ENCODE measurements around the gene PCNT. TPM values are rescaled to one million over a fixed set of nuclear protein-coding genes. Genes with fewer than 3 reads are reported as not detected.

PCNT gene
- total RNA-seq, 5 donors from 2014 or later (not counting 1 experiment from before 2014, with no cell fraction given) = 52.8 to 65.0 (median 58.6) TPM

DNA sequence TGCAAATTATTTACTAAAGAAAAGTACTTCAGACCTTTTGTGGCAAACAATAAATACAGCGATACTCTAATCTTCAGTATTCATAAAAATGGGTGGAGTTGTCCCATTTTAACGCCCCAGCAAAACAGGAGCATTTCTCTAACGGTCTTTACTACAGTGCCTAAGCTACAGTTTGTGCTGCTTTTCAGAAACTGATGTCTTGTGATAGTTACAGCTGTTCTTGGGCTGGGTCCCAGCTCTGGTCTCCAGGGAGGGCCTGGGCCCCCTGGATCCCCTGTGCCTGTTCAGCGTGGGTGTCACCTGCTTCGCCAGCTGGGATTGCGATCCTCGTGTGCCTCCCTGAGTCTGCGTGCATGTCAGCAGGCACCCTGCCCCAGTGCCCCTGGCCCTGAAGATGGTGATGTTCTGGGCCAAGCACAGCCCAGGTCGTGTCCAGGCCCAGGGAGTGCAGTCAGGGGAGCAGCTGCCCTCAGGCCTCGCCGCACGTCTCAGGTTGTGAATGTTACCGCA lies 70.7 kb downstream of the PCNT start:
- H3K27ac ChIP-seq (ENCODE audit: low read length) = no peak overlapping the region
- WGBS (ENCODE audit: insufficient coverage) = 97% methylated on average over 8 of the region's 13 CpGs
- no peak overlapping the region for H3K27ac Mint-ChIP-seq
- H3K4me1 Mint-ChIP-seq = peaks cover 0 to 4% (median 0%) of the 10 kb centered on the region in 3 donors
- H3K36me3 ChIP-seq (ENCODE audit: control insufficient read depth in 2 of 2, extremely low read depth in 1 of 2, insufficient read depth in 1 of 2, low read length in 1 of 2) = peaks cover 32 to 56% of the 10 kb centered on the region in 2 donors
- no peaks in the 10 kb centered on the region for H3K27me3 Mint-ChIP-seq
- no peaks in the 10 kb centered on the region for H3K4me1 ChIP-seq (ENCODE audit: control insufficient read depth in 1 of 2, extremely low read depth in 1 of 2, insufficient read depth in 2 of 2, low read length in 2 of 2)
- H3K4me3 Mint-ChIP-seq = no peak overlapping the region
- no peaks in the 10 kb centered on the region for H3K9me3 ChIP-seq
- POLR2A ChIA-PET = interaction anchor here in 1 of 2 donors (0.7 kb wide), 1 partner anchor 144 kb away, joined by 3 read pairs; no protein-coding TSS in a partner anchor
- CTCF ChIA-PET = no interaction called here
- ATAC-seq (replicated peaks in 1 of 4) (no peak), DNase-seq (no peak)
- H3K9me3 Mint-ChIP-seq = no peaks in the 10 kb centered on the region
- H3K27me3 ChIP-seq (replicated peaks in 1 of 2; ENCODE audit: control insufficient read depth in 2 of 2, extremely low read depth in 1 of 2, insufficient read depth in 2 of 2, low read length in 1 of 2) = no peaks in the 10 kb centered on the region
- H3K36me3 Mint-ChIP-seq = peaks cover 45% of the 10 kb centered on the region
- no peak overlapping the region for H3K4me3 ChIP-seq (ENCODE audit: control insufficient read depth in 1 of 2, extremely low read depth in 1 of 2, low read length in 1 of 2)

DNA sequence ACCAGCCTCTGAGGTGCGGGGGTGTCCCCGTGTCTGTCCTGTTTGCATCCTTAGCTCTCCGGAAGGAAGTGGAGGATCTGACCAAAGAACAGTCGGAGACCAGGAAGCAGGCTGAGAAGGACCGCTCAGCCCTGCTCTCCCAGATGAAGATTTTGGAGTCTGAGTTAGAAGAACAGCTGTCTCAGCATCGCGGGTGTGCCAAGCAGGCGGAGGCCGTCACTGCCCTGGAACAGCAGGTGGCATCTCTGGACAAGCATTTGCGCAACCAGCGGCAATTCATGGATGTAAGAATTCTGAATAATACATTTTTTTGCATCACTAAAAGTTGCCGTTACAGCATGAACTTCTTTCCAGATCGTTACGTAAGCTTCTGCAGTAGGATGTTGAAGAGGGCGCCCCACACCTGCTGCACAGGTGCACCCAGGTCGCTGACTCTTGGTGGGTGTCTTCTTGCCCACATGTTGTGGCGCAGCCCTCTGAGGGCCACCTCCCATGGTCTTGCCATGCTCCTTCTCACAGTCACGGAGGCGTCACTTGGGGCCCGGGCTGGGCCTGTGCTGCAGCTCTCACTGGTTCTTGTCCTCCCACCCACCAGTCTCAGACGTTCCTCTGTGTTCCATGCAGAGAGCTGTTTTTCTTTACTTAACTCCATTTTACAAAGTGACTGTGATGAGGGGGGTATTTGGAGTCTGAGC lies 73.4 kb downstream of the PCNT start:
- no peaks in the 10 kb centered on the region for H3K27me3 Mint-ChIP-seq
- peaks cover 50% of the 10 kb centered on the region for H3K36me3 Mint-ChIP-seq
- H3K4me3 Mint-ChIP-seq = no peak overlapping the region
- no peak for ATAC-seq (replicated peaks in 1 of 4)
- no peaks in the 10 kb centered on the region for H3K9me3 Mint-ChIP-seq
- H3K27ac ChIP-seq (ENCODE audit: low read length) = no peak overlapping the region
- no peak overlapping the region for H3K27ac Mint-ChIP-seq
- DNase-seq = no peak
- H3K27me3 ChIP-seq (replicated peaks in 1 of 2; ENCODE audit: control insufficient read depth in 2 of 2, extremely low read depth in 1 of 2, insufficient read depth in 2 of 2, low read length in 1 of 2) = no peaks in the 10 kb centered on the region
- no peaks in the 10 kb centered on the region for H3K4me1 ChIP-seq (ENCODE audit: control insufficient read depth in 1 of 2, extremely low read depth in 1 of 2, insufficient read depth in 2 of 2, low read length in 2 of 2)
- ChIA-PET CTCF (no interaction called here), POLR2A (no interaction called here)
- H3K36me3 ChIP-seq (ENCODE audit: control insufficient read depth in 2 of 2, extremely low read depth in 1 of 2, insufficient read depth in 1 of 2, low read length in 1 of 2) = peaks cover 27 to 60% of the 10 kb centered on the region in 2 donors
- H3K9me3 ChIP-seq = no peaks in the 10 kb centered on the region
- no peak overlapping the region for H3K4me3 ChIP-seq (ENCODE audit: control insufficient read depth in 1 of 2, extremely low read depth in 1 of 2, low read length in 1 of 2)
- peaks cover 0 to 2% (median 0%) of the 10 kb centered on the region in 3 donors for H3K4me1 Mint-ChIP-seq
- WGBS (ENCODE audit: insufficient coverage) = 99% methylated on average over 17 of the region's 21 CpGs

DNA sequence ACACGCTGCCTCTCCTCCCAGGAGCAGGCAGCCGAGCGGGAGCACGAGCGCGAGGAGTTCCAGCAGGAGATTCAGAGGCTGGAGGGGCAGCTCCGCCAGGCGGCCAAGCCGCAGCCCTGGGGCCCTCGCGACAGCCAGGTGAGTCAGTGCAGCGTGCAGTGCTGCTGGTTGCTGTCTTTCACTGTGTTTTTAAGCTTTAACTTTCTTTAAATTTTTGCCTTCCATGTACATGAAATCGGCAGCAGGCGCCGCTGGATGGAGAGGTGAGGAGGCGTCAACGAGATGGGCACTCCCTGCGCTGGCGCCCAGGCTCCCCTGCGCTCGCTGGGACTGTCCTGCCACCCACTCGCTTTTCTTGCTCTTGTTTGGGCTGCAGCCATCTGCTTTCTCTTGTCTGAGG lies 74.0 kb downstream of the PCNT start:
- Histone ChIP-seq H3K27me3 (replicated peaks in 1 of 2; ENCODE audit: control insufficient read depth in 2 of 2, extremely low read depth in 1 of 2, insufficient read depth in 2 of 2, low read length in 1 of 2) (no peaks in the 10 kb centered on the region), H3K4me1 (ENCODE audit: control insufficient read depth in 1 of 2, extremely low read depth in 1 of 2, insufficient read depth in 2 of 2, low read length in 2 of 2) (no peaks in the 10 kb centered on the region), H3K27ac (ENCODE audit: low read length) (no peak overlapping the region), H3K9me3 (no peaks in the 10 kb centered on the region), H3K4me3 (ENCODE audit: control insufficient read depth in 1 of 2, extremely low read depth in 1 of 2, low read length in 1 of 2) (no peak overlapping the region), H3K36me3 (ENCODE audit: control insufficient read depth in 2 of 2, extremely low read depth in 1 of 2, insufficient read depth in 1 of 2, low read length in 1 of 2) (peaks cover 24 to 64% of the 10 kb centered on the region in 2 donors)
- no peaks in the 10 kb centered on the region for H3K27me3 Mint-ChIP-seq
- H3K36me3 Mint-ChIP-seq = peaks cover 50% of the 10 kb centered on the region
- H3K27ac Mint-ChIP-seq = no peak overlapping the region
- no peaks in the 10 kb centered on the region for H3K4me1 Mint-ChIP-seq
- WGBS (ENCODE audit: insufficient coverage) = 97% methylated on average over 22 of the region's 22 CpGs
- H3K4me3 Mint-ChIP-seq = no peak overlapping the region
- no peaks in the 10 kb centered on the region for H3K9me3 Mint-ChIP-seq
- no peak for ATAC-seq (replicated peaks in 1 of 4)
- ChIA-PET CTCF (no interaction called here), POLR2A (no interaction called here)
- no peak for DNase-seq

DNA sequence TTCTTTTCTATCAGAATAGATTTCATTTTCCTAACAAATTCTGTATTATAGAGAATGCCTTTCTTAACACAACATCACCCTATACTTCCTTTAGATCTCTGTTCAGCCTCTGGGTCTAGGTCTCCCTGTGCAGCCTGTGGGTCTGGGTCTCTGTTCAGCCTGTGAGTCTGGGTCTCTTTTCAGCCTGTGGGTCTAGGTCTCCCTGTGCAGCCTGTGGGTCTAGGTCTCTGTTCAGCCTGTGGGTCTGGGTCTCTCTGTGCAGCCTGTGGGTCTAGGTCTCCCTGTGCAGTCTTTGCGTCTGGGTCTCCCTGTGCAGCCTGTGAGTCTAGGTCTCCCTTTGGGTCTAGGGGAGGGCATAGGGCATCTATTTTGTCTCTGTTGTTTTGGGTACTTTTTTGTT lies 75.2 kb downstream of the PCNT start:
- peaks cover 55% of the 10 kb centered on the region for H3K36me3 Mint-ChIP-seq
- peaks cover 17 to 58% of the 10 kb centered on the region in 2 donors for H3K36me3 ChIP-seq (ENCODE audit: control insufficient read depth in 2 of 2, extremely low read depth in 1 of 2, insufficient read depth in 1 of 2, low read length in 1 of 2)
- no peaks in the 10 kb centered on the region for H3K9me3 ChIP-seq
- no peak for ATAC-seq (replicated peaks in 1 of 4)
- no peaks in the 10 kb centered on the region for H3K9me3 Mint-ChIP-seq
- no peak overlapping the region for H3K27ac ChIP-seq (ENCODE audit: low read length)
- ChIA-PET POLR2A (no interaction called here), CTCF (interaction anchor here in 1 of 2 donors (0.6 kb wide), 1 partner anchor 16 kb away, joined by 10 read pairs; no protein-coding TSS in a partner anchor)
- no peak overlapping the region for H3K27ac Mint-ChIP-seq
- no peak overlapping the region for H3K4me3 ChIP-seq (ENCODE audit: control insufficient read depth in 1 of 2, extremely low read depth in 1 of 2, low read length in 1 of 2)
- no peaks in the 10 kb centered on the region for H3K27me3 Mint-ChIP-seq
- DNase-seq = no peak
- H3K4me1 Mint-ChIP-seq = no peaks in the 10 kb centered on the region
- H3K27me3 ChIP-seq (replicated peaks in 1 of 2; ENCODE audit: control insufficient read depth in 2 of 2, extremely low read depth in 1 of 2, insufficient read depth in 2 of 2, low read length in 1 of 2) = no peaks in the 10 kb centered on the region
- no peak overlapping the region for H3K4me3 Mint-ChIP-seq
- WGBS (ENCODE audit: insufficient coverage) = no CpG with 5 or more reads among the region's 1 CpG
- no peaks in the 10 kb centered on the region for H3K4me1 ChIP-seq (ENCODE audit: control insufficient read depth in 1 of 2, extremely low read depth in 1 of 2, insufficient read depth in 2 of 2, low read length in 2 of 2)

DNA sequence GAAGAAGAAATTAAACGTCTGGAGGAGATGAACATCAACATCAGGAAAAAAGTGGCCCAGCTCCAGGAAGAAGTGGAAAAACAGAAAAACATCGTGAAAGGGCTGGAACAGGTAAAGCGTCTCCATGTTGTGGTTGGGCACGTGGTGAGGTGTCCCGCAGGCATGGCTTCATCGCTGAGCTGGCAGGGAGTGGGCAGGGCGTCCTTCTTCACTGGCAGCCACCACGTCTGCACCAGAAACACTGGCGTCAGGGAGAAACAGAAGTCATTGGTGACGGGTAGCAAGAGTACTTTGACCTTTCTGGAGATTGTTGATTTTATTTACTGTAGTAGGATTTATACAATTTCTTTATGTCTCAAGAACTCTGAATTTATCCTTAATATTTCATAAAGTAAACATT lies 75.7 kb downstream of the PCNT start:
- no peak for DNase-seq
- H3K27ac ChIP-seq (ENCODE audit: low read length) = no peak overlapping the region
- 92% methylated on average over 6 of the region's 10 CpGs for WGBS (ENCODE audit: insufficient coverage)
- Mint-ChIP-seq H3K9me3 (no peaks in the 10 kb centered on the region), H3K4me3 (no peak overlapping the region), H3K36me3 (peaks cover 51% of the 10 kb centered on the region), H3K27ac (no peak overlapping the region), H3K4me1 (no peaks in the 10 kb centered on the region), H3K27me3 (no peaks in the 10 kb centered on the region)
- H3K36me3 ChIP-seq (ENCODE audit: control insufficient read depth in 2 of 2, extremely low read depth in 1 of 2, insufficient read depth in 1 of 2, low read length in 1 of 2) = peaks cover 17 to 55% of the 10 kb centered on the region in 2 donors
- ChIA-PET POLR2A (no interaction called here), CTCF (no interaction called here)
- H3K27me3 ChIP-seq (replicated peaks in 1 of 2; ENCODE audit: control insufficient read depth in 2 of 2, extremely low read depth in 1 of 2, insufficient read depth in 2 of 2, low read length in 1 of 2) = no peaks in the 10 kb centered on the region
- no peak overlapping the region for H3K4me3 ChIP-seq (ENCODE audit: control insufficient read depth in 1 of 2, extremely low read depth in 1 of 2, low read length in 1 of 2)
- ATAC-seq (replicated peaks in 1 of 4) = no peak
- H3K4me1 ChIP-seq (ENCODE audit: control insufficient read depth in 1 of 2, extremely low read depth in 1 of 2, insufficient read depth in 2 of 2, low read length in 2 of 2) = no peaks in the 10 kb centered on the region
- H3K9me3 ChIP-seq = no peaks in the 10 kb centered on the region

DNA sequence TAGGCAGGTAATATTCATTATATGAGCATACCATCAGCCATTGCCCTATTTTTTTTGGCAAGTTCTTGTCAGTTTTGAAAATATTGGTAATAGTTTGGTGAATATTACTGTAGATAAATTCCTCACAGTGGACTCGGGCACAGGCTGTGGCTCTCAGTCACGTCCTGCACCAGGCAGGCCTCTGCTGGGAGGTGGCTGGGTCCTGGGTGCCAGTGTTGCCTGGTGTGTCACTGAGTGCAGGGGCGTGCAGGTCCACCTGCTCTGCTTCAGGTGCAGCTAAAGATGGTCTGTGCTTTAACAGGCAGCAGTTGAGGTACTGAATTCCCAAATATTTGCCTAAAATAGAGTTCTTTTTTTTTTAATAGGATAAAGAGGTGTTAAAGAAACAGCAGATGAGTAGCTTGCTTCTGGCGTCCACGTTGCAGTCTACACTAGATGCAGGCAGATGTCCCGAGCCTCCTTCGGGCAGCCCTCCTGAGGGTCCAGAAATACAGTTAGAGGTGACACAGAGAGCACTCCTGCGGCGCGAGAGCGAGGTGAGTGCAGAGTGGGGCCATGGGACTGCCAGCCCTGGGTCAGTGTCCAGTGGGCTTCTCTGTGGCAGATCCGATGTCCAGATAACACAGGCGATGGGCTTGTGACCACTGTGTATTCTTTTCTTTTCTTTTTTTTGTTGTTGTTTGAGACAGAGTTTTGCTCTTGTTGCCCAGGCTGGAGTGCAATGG lies 77.4 kb downstream of the PCNT start:
- Mint-ChIP-seq H3K27me3 (no peaks in the 10 kb centered on the region), H3K4me1 (no peaks in the 10 kb centered on the region), H3K9me3 (no peaks in the 10 kb centered on the region), H3K36me3 (peaks cover 51% of the 10 kb centered on the region), H3K27ac (no peak overlapping the region), H3K4me3 (no peak overlapping the region)
- Histone ChIP-seq H3K27ac (ENCODE audit: low read length) (no peak overlapping the region), H3K9me3 (no peaks in the 10 kb centered on the region), H3K4me3 (ENCODE audit: control insufficient read depth in 1 of 2, extremely low read depth in 1 of 2, low read length in 1 of 2) (no peak overlapping the region), H3K27me3 (replicated peaks in 1 of 2; ENCODE audit: control insufficient read depth in 2 of 2, extremely low read depth in 1 of 2, insufficient read depth in 2 of 2, low read length in 1 of 2) (no peaks in the 10 kb centered on the region), H3K4me1 (ENCODE audit: control insufficient read depth in 1 of 2, extremely low read depth in 1 of 2, insufficient read depth in 2 of 2, low read length in 2 of 2) (no peaks in the 10 kb centered on the region), H3K36me3 (ENCODE audit: control insufficient read depth in 2 of 2, extremely low read depth in 1 of 2, insufficient read depth in 1 of 2, low read length in 1 of 2) (peaks cover 14 to 51% of the 10 kb centered on the region in 2 donors)
- POLR2A ChIA-PET = no interaction called here
- WGBS (ENCODE audit: insufficient coverage) = 99% methylated on average over 11 of the region's 13 CpGs
- DNase-seq (no peak), ATAC-seq (replicated peaks in 1 of 4) (no peak)
- CTCF ChIA-PET = no interaction called here

All from T-cell (primary cell).